Stomach (tissue), 9 donors: Measurements from ENCODE around the gene PDE6A. TPM values are rescaled to one million over a fixed set of nuclear protein-coding genes. Genes with fewer than 3 reads are reported as not detected.
"Not testable (repeated sequence)": the region's sequence is repeated elsewhere in the genome, so short reads cannot be mapped to it uniquely, and the experiment has no call there.

Source experiments
- DNase-seq, 2 donors: peaks; one replicate each; pipeline versions ENCODE4 v3.0.0 to v3.0.0-alpha.2; 2013 to 2019
- H3K27ac ChIP-seq, 5 donors: fragments of 200-600 bp in 4 of 5; sonication (generic) in 4 of 5; one replicate each; pipeline ENCODE4 v1.5.1; 2013 to 2019; ENCODE audit warnings: mild to moderate bottlenecking in 1 of 5, moderate library complexity in 1 of 5
- H3K27me3 ChIP-seq, 3 donors: fragments of 200-600 bp; sonication (generic); one replicate each; pipeline ENCODE4 v1.5.1; 2017 to 2019; ENCODE audit warnings: mixed run types in 1 of 3
- H3K36me3 ChIP-seq, 4 donors: fragments of 200-600 bp; sonication (generic); 1 replicate in 3 of 4; 2 replicates in 1 of 4; pipeline ENCODE4 v1.5.1; 2016 to 2019
- H3K4me1 ChIP-seq, 4 donors: fragments of 200-600 bp; sonication (generic); one replicate each; pipeline ENCODE4 v1.5.1; 2016 to 2019
- H3K4me3 ChIP-seq, 4 donors: fragments of 200-600 bp; sonication (generic) in 3 of 4; one replicate each; pipeline ENCODE4 v1.5.1; 2016 to 2019; ENCODE audit warnings: mild to moderate bottlenecking in 1 of 4
- H3K9me3 ChIP-seq, 4 donors: fragments of 200-600 bp; sonication (generic); one replicate each; pipeline ENCODE4 v1.5.1; 2016 to 2019
- CTCF ChIP-seq, 7 experiments: fragments of 450-650 bp in 4 of 7; fragments of 200-600 bp in 3 of 7; sonication (generic) in 3 of 7; IDR thresholded peaks; one replicate each; pipeline ENCODE4 v1.5.1; 2016 to 2019; ENCODE audit warnings: antibody characterized with exemption in 7 of 7, control low read depth in 2 of 7, mild to moderate bottlenecking in 1 of 7
- EP300 ChIP-seq: sonication (generic); formaldehyde crosslinking; IDR thresholded peaks from one replicate; pipeline ENCODE4 v1.6.1; 2017; ENCODE audit warnings: antibody characterized with exemption
- POLR2A ChIP-seq, 4 donors: fragments of 450-650 bp; IDR thresholded peaks; one replicate each; pipeline ENCODE4 v1.6.1; 2016; ENCODE audit warnings: antibody characterized with exemption in 4 of 4, control low read depth in 2 of 4, mild to moderate bottlenecking in 1 of 4, moderate library complexity in 1 of 4
- POLR2AphosphoS5 ChIP-seq, 3 donors: sonication (generic); formaldehyde crosslinking; IDR thresholded peaks; one replicate each; pipeline ENCODE4 v1.6.1; 2016; ENCODE audit warnings: antibody characterized with exemption in 3 of 3
- WGBS, 5 donors: extraction: QIAGEN DNeasy Blood & Tissue Kit in 3 of 5; methylation state at CpG; one replicate each; pipeline versions ENCODE4 v1.1.5 to v1.1.7; 2013 to 2018; 5-methylcytosine and 5-hydroxymethylcytosine counted together
- intact Hi-C: fragments of 100-400 bp; cut with DNase I; formaldehyde crosslinking; loops from one replicate; pipeline ENCODE4 v1.15.1; 2023; ENCODE audit warnings: low total_unique reads
- polyA plus RNA-seq, 3 donors: library from polyadenylated mRNA; stranded (reverse); fragments of 200-250 nt; gene quantifications; one replicate each; pipeline ENCODE4 v1.2.3, GENCODE V29; 2013
- total RNA-seq, 5 donors: library from RNA; depleted of rRNA; stranded (reverse); fragments of >200 nt; gene quantifications; one replicate each; pipeline versions ENCODE4 v1.1.0 to v1.2.3, GENCODE V29; 2014 to 2016
- donor health status: healthy with polysubstance abuse.
- donor health status: Bipolar disorder and iron deficiency.
- donor health status: healthy.

Gene PDE6A
- total and polyA plus RNA-seq, 8 donors, result under 0.01 to 0.80 TPM; not detected in 6

GRCh38 chr5:149881069-149881622 is 63.4 kb downstream of the PDE6A start:
- intact Hi-C loops, result no loop called here
- H3K4me1 ChIP-seq, result peaks cover 0 to 5% (median 0%) of the 10 kb centered on the region in 4 donors
- H3K27me3 ChIP-seq, result no peaks in the 10 kb centered on the region
- WGBS, 5 donors, result 81 to 91% (median 89%) methylated on average over 4 of the region's 4 CpGs
- TF ChIP-seq EP300 (no peak), POLR2A (IDR thresholded peaks at IDR 0.05) (no peak), POLR2AphosphoS5 (IDR thresholded peaks at IDR 0.05) (no peak), CTCF (IDR thresholded peaks at IDR 0.05) (no peak)
- no peaks in the 10 kb centered on the region for H3K9me3 ChIP-seq
- H3K36me3 ChIP-seq, result no peaks in the 10 kb centered on the region
- H3K27ac ChIP-seq, result no peak overlapping the region
- H3K4me3 ChIP-seq, result no peak overlapping the region
- DNase-seq, result no peak

- DNase-seq, H3K27me3 ChIP-seq, H3K4me1 ChIP-seq, H3K4me3 ChIP-seq, H3K36me3 ChIP-seq, H3K9me3 ChIP-seq, intact Hi-C loops, H3K27ac ChIP-seq: not testable (repeated sequence)
- 72 to 92% (median 85%) methylated on average over 1 to 2 of the region's 2 CpGs for WGBS, 5 donors
These were observed 65.0 kb downstream of the PDE6A start for GRCh38 chr5:149879593-149879992.

- intact Hi-C loops, result no loop called here
- no peaks in the 10 kb centered on the region for H3K36me3 ChIP-seq
- H3K9me3 ChIP-seq, result no peaks in the 10 kb centered on the region
- DNase-seq, result peak in 1 of 2 donors; percentile 48
- H3K4me1 ChIP-seq, result peaks cover 0 to 5% (median 0%) of the 10 kb centered on the region in 4 donors
- H3K27ac ChIP-seq, result no peak overlapping the region
- TF ChIP-seq CTCF (IDR thresholded peaks at IDR 0.05), result no peak
- no peak for TF ChIP-seq EP300
- no peak for TF ChIP-seq POLR2A (IDR thresholded peaks at IDR 0.05)
- no peak for TF ChIP-seq POLR2AphosphoS5 (IDR thresholded peaks at IDR 0.05)
- 20 to 33% (median 25%) methylated on average over 7 of the region's 7 CpGs for WGBS, 5 donors
- no peaks in the 10 kb centered on the region for H3K27me3 ChIP-seq
- H3K4me3 ChIP-seq, result no peak overlapping the region
These were observed 66.2 kb downstream of the PDE6A start for GRCh38 chr5:149878371-149878770.

- Histone ChIP-seq H3K9me3 (no peaks in the 10 kb centered on the region), H3K36me3 (no peaks in the 10 kb centered on the region), H3K4me3 (no peak overlapping the region), H3K4me1 (peaks cover 0 to 17% (median 9%) of the 10 kb centered on the region in 4 donors), H3K27me3 (no peaks in the 10 kb centered on the region), H3K27ac (no peak overlapping the region)
- intact Hi-C loops, result no loop called here
- WGBS, 5 donors, result 36 to 74% (median 54%) methylated on average over 1 of the region's 1 CpG
- no peak for TF ChIP-seq POLR2AphosphoS5 (IDR thresholded peaks at IDR 0.05)
- TF ChIP-seq EP300, result no peak
- no peak for TF ChIP-seq POLR2A (IDR thresholded peaks at IDR 0.05)
- no peak for TF ChIP-seq CTCF (IDR thresholded peaks at IDR 0.05)
- no peak for DNase-seq
These were observed 70.7 kb downstream of the PDE6A start for GRCh38 chr5:149873896-149874295.

- no peaks in the 10 kb centered on the region for H3K27me3 ChIP-seq
- peaks cover 0 to 12% (median 9%) of the 10 kb centered on the region in 4 donors for H3K4me1 ChIP-seq
- no peak for DNase-seq
- no peak overlapping the region for H3K27ac ChIP-seq
- no peak for TF ChIP-seq POLR2A (IDR thresholded peaks at IDR 0.05)
- no peak for TF ChIP-seq EP300
- no peak for TF ChIP-seq CTCF (IDR thresholded peaks at IDR 0.05)
- no peak for TF ChIP-seq POLR2AphosphoS5 (IDR thresholded peaks at IDR 0.05)
- intact Hi-C loops, result no loop called here
- H3K36me3 ChIP-seq, result no peaks in the 10 kb centered on the region
- WGBS, 5 donors, result 31 to 52% (median 49%) methylated on average over 11 of the region's 11 CpGs
- H3K9me3 ChIP-seq, result no peaks in the 10 kb centered on the region
- H3K4me3 ChIP-seq, result no peak overlapping the region
These were observed 72.1 kb downstream of the PDE6A start for GRCh38 chr5:149872351-149873040.
